Germinal center (tissue), 1 donor: ENCODE measurements around the gene IGIP.
A peak's percentile ranks its signal among the peaks of the same experiment; 100 is the strongest.

Experiments
- DNase-seq: peaks from one replicate; pipeline ENCODE4 v3.0.0; 2012; ENCODE audit warnings: mixed read lengths, low spot score

Gene IGIP

GRCh38 chr5:140165101-140165922 lies 39.6 kb downstream of the IGIP start:
- no peak for DNase-seq

GRCh38 chr5:140165923-140166270 lies 40.2 kb downstream of the IGIP start:
- DNase-seq: no peak

GRCh38 chr5:140166911-140167310 lies 41.2 kb downstream of the IGIP start:
- no peak for DNase-seq

- no peak for DNase-seq
Measured at GRCh38 chr5:140168371-140168770, 42.6 kb downstream of the IGIP start.

DNA sequence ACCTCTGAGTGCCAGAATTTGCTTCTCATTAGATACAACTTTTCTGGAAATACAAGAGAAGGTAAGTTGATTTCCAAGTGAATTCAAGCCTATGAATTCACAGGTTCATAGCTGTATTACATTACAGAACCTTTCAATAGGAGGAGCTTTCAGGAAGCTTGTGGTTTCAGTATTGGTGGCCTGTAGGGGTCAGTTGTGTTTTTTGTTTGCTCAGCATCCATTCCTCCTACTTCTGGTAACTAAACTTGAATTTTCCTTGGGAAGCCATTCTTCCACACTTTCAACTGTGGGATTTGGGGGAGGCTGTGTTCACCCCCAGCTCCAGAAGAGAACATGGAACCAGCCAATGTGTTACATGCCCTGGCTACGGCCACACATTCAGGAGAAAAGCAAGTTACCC lies 43.7 kb downstream of the IGIP start:
- DNase-seq: no peak

GRCh38 chr5:140172483-140172882 lies 46.7 kb downstream of the IGIP start:
- no peak for DNase-seq

- no peak for DNase-seq
Measured at GRCh38 chr5:140174014-140174413, 48.3 kb downstream of the IGIP start.

DNA sequence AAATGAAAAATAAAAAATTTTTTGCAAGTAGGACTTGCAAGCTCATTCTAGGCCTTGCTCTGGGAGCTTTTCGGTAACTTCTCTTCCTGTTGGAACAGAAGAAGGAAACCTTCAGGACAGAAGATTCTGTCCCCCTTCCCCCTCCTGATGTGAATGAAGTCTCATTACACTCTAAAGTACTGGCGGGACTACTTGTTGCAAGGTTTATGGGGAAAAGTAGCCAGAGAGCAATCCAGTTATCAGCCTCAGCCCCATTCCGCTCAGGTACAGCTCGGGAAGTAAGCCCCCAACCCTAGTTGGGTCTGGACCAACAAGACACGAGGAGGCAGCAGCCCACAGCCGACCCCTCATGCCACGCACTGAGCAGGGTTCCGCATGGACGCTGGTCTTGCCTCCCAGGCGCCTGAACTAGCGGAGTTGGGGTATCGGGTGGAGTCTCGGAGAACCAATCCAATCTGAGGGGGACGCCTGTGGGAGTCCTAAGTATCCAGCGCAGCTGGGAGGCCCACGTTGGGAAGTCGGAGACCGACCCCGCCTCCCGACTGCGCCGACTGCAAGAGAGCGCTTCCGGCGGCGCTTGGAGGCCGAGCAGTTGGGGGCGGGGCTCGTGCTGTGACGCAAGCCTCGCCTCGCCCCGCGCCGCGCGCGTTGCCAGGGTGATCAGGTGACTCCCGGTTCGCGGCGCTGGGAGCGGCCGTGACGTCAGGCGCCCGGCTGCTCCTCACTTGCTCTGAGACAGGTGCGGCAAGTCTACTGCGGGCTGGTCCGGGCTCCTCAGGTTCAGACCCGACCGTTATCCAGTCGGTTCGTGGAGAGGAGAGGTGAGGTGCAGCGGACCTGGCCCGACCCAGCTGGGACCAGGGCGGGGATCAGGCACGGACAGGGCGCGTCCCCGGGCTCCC lies 49.0 kb downstream of the IGIP start, which contains the start of gene CYSTM1:
CYSTM1 (plus strand) TSS at position 724 of the 902 bp plus-strand sequence. CDS start 19,278 bp downstream, outside the sequence.
- DNase-seq: peak; percentile 94

DNA sequence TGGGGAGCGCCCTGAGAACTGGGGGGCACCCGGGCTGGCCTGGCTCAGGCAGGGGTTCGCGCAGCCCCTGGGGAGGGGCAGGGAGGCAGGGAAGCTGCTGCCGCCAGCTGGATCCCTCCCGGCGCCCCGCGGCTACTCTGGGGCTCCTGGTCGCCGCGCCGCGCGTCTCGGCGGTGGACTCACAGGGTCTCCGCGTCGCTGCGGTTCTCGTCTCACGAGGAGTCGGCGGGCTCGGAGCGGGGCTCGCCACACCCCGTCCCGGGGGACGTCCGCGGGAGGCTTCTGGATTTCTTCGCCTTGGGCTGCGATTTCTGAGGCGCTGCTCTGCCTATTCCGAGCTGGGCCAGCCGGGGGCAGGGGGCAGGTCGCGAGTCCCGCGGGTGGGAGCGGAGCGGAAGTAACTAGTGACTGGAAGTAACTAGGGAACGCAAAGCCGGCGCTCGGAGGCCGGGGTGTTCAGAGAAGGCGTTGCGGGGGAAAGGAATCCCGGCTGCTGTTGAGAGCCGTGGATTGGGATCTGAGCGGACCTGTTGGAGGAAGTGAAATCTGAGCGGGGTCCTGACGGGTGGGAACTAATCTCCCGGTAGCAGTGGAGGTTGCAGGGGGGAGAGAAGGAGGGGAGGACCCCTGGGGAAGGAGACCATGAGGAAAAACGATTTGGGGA lies 49.8 kb downstream of the IGIP start:
- DNase-seq: peak; percentile 76

DNA sequence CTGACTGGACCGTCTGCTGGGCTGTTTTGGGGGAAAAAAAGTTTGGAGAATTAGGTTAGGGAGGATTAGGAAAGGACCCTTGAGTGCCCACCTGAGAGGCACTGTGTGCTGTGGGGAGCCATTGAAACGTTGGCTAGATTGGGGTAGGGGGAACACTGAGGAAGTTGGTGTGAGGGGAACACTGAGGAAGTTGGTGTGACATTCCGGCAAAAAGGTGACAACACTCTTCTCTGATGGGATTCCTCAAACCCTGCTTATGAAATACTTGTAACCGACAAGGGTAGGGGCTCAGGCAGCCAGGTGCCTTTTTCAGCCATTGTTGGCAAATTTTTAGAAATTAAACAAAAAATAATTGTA lies 50.3 kb downstream of the IGIP start:
- no peak for DNase-seq

GRCh38 chr5:140178086-140178410 lies 52.3 kb downstream of the IGIP start:
- DNase-seq: no peak

DNA sequence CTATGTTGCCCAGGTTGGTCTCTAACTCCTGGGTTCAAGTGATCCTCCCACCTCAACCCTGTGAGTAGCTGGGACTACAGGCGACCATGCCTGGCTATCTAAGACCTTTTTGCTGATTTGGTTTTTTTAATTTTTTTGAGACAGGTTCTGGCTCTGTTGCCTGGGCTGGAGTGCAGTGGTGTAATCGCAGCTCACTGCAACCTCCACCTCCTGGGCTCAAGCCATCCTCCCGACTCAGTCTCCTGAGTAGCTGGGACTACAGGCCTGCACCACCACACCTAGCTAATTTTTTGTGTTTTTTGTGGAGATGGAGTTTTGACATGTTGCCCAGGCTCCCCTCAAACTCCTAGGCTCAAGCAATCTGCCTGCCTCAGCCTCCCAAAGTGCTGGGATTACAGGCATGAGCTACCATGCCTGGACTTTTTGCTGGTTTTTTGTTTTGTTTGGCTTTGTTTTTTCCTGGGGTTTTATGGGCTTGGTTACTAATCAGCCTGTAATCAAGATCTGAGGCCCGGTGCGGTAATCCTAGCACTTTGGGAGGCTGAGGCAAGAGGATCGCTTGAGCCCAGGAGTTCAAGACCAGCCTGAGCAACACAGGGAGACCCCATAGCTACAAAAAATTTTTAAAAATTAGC lies 52.9 kb downstream of the IGIP start:
- DNase-seq: no peak
